WTC11 (cell line): Measurements from ENCODE around the gene ETNK2.

Experiments
- ATF3 ChIP-seq: sonication (generic); formaldehyde crosslinking; conservative IDR thresholded peaks from 2 replicates; pipeline ENCODE4 v1.8.1; 2022; ENCODE audit warnings: mild to moderate bottlenecking, missing genetic modification reagents
- ATF6 ChIP-seq: sonication (generic); formaldehyde crosslinking; IDR thresholded peaks from 2 replicates; pipeline ENCODE4 v1.8.1; 2023; ENCODE audit warnings: mild to moderate bottlenecking, missing genetic modification reagents
- CTCF ChIP-seq: fragments of 200-600 bp; IDR thresholded peaks from 2 replicates; pipeline ENCODE4 v1.8.0; 2022; ENCODE audit warnings: antibody characterized with exemption
- E2F1 ChIP-seq: sonication (generic); formaldehyde crosslinking; IDR thresholded peaks from 2 replicates; pipeline ENCODE4 v1.8.0; 2022; ENCODE audit warnings: mild to moderate bottlenecking, missing genetic modification reagents
- ELF4 ChIP-seq: sonication (generic); formaldehyde crosslinking; IDR thresholded peaks from 2 replicates; pipeline ENCODE4 v1.8.1; 2022; ENCODE audit warnings: low read depth, mild to moderate bottlenecking, moderate library complexity, missing genetic modification reagents
- FOXK1 ChIP-seq: sonication (generic); formaldehyde crosslinking; IDR thresholded peaks from 2 replicates; pipeline ENCODE4 v1.8.0; 2022; ENCODE audit warnings: mild to moderate bottlenecking, moderate library complexity, missing genetic modification reagents
- GTF2I ChIP-seq: fragments of 250-450 bp; sonication (Bioruptor Pico); conservative IDR thresholded peaks from 2 replicates; pipeline ENCODE4 v1.4.0; 2021; ENCODE audit warnings: mild to moderate bottlenecking
- IRF1 ChIP-seq: sonication (generic); formaldehyde crosslinking; IDR thresholded peaks from 2 replicates; pipeline ENCODE4 v1.8.0; 2023; ENCODE audit warnings: missing genetic modification reagents
- JUN ChIP-seq: sonication (generic); formaldehyde crosslinking; IDR thresholded peaks from 2 replicates; pipeline ENCODE4 v1.8.0; 2023; ENCODE audit warnings: mild to moderate bottlenecking, missing genetic modification reagents
- MAX ChIP-seq: sonication (generic); formaldehyde crosslinking; IDR thresholded peaks from 2 replicates; pipeline ENCODE4 v1.8.0; 2022; ENCODE audit warnings: mild to moderate bottlenecking, missing genetic modification reagents
- USF1 ChIP-seq: sonication (generic); formaldehyde crosslinking; IDR thresholded peaks from 2 replicates; pipeline ENCODE4 v1.8.0; 2022; ENCODE audit warnings: mild to moderate bottlenecking, missing genetic modification reagents
- ZNF121 ChIP-seq: sonication (generic); formaldehyde crosslinking; IDR thresholded peaks from 2 replicates; pipeline ENCODE4 v1.8.0; 2023; ENCODE audit warnings: missing genetic modification reagents
- ZNF138 ChIP-seq: sonication (generic); formaldehyde crosslinking; conservative IDR thresholded peaks from 2 replicates; pipeline ENCODE4 v1.8.1; 2022; ENCODE audit warnings: mild to moderate bottlenecking, moderate library complexity, missing genetic modification reagents
- ZNF263 ChIP-seq: sonication (generic); formaldehyde crosslinking; IDR thresholded peaks from 2 replicates; pipeline ENCODE4 v1.8.1; 2022; ENCODE audit warnings: low read depth, mild to moderate bottlenecking, moderate library complexity, missing genetic modification reagents

- TF ChIP-seq CTCF (peak; percentile 87), FOXK1 (CRISPR knock-in tag) (no peak), ELF4 (CRISPR knock-in tag) (no peak), USF1 (CRISPR knock-in tag) (no peak), ZNF263 (CRISPR knock-in tag) (no peak; the same call in 1 of the 2 replicates), JUN (CRISPR knock-in tag) (no peak), MAX (CRISPR knock-in tag) (no peak), ATF6 (CRISPR knock-in tag) (no peak), ZNF121 (no peak), ATF3 (CRISPR knock-in tag) (no peak), ZNF138 (CRISPR knock-in tag) (no peak), IRF1 (CRISPR knock-in tag) (no peak), E2F1 (no peak), GTF2I (CRISPR knock-in tag) (no peak)
Measured at GRCh38 chr1:204127597-204128242, 24.1 kb downstream of the ETNK2 start.
